Measurements from ENCODE around the gene USP17L13.
"Not testable (repeated sequence)": the region's sequence is repeated elsewhere in the genome, so short reads cannot be mapped to it uniquely, and the experiment has no call there.

The USP17L13 gene

GRCh38 chr4:9224596-9224995, at the start of gene USP17L13:
Gene USP17L13, plus strand, starts transcription at chr4:9224896. Its CDS starts 0 bp downstream, at chr4:9224896.
- DNase-seq (ENCODE audit: low read depth, low spot score) = not testable (repeated sequence)

- DNase-seq (ENCODE audit: low read depth, low spot score) = not testable (repeated sequence)
Measured at GRCh38 chr4:9210357-9210756, 14.3 kb upstream of the USP17L13 start, which contains the start of gene USP17L10. Gene USP17L10, plus strand, starts transcription at chr4:9210657. Its CDS starts 0 bp downstream, at chr4:9210657.

GRCh38 chr4:9214701-9215100, 10.0 kb upstream of the USP17L13 start:
- DNase-seq (ENCODE audit: low read depth, low spot score) = not testable (repeated sequence)

GRCh38 chr4:9215105-9215504, 9.6 kb upstream of the USP17L13 start, which contains the start of gene USP17L11:
Gene USP17L11, plus strand, starts transcription at chr4:9215405. Its CDS starts 0 bp downstream, at chr4:9215405.
- not testable (repeated sequence) for DNase-seq (ENCODE audit: low read depth, low spot score)

- DNase-seq (ENCODE audit: low read depth, low spot score) = not testable (repeated sequence)
Measured at GRCh38 chr4:9219852-9220251, 4.8 kb upstream of the USP17L13 start, which contains the start of gene USP17L12. Gene USP17L12, plus strand, starts transcription at chr4:9220152. Its CDS starts 0 bp downstream, at chr4:9220152.

- not testable (repeated sequence) for DNase-seq (ENCODE audit: low read depth, low spot score)
Measured at GRCh38 chr4:9230249-9230648, 5.6 kb downstream of the USP17L13 start.

GRCh38 chr4:9234085-9234484, 9.4 kb downstream of the USP17L13 start, which contains the start of gene USP17L15:
Gene USP17L15, plus strand, starts transcription at chr4:9234385. Its CDS starts 0 bp downstream, at chr4:9234385.
- not testable (repeated sequence) for DNase-seq (ENCODE audit: low read depth, low spot score)

- not testable (repeated sequence) for DNase-seq (ENCODE audit: low read depth, low spot score)
Measured at GRCh38 chr4:9238461-9238860, 13.8 kb downstream of the USP17L13 start.

GRCh38 chr4:9243579-9243978, 18.9 kb downstream of the USP17L13 start, which contains the start of gene USP17L17:
Gene USP17L17, plus strand, starts transcription at chr4:9243879. Its CDS starts 0 bp downstream, at chr4:9243879.
- not testable (repeated sequence) for DNase-seq (ENCODE audit: low read depth, low spot score)

- not testable (repeated sequence) for DNase-seq (ENCODE audit: low read depth, low spot score)
Measured at GRCh38 chr4:9247953-9248680, 23.4 kb downstream of the USP17L13 start, which contains the start of gene USP17L18. Gene USP17L18, plus strand, starts transcription at chr4:9248630. Its CDS starts 0 bp downstream, at chr4:9248630.

GRCh38 chr4:9253078-9253477, 28.4 kb downstream of the USP17L13 start, which contains the start of gene USP17L19:
Gene USP17L19, plus strand, starts transcription at chr4:9253378. Its CDS starts 0 bp downstream, at chr4:9253378.
- not testable (repeated sequence) for DNase-seq (ENCODE audit: low read depth, low spot score)

- not testable (repeated sequence) for DNase-seq (ENCODE audit: low read depth, low spot score)
Measured at GRCh38 chr4:9257824-9258223, 33.1 kb downstream of the USP17L13 start, which contains the start of gene USP17L20. Gene USP17L20, plus strand, starts transcription at chr4:9258124. Its CDS starts 0 bp downstream, at chr4:9258124.

GRCh38 chr4:9262572-9262971, 37.9 kb downstream of the USP17L13 start, which contains the start of gene USP17L21:
Gene USP17L21, plus strand, starts transcription at chr4:9262872. Its CDS starts 0 bp downstream, at chr4:9262872.
- DNase-seq (ENCODE audit: low read depth, low spot score) = not testable (repeated sequence)

- not testable (repeated sequence) for DNase-seq (ENCODE audit: low read depth, low spot score)
Measured at GRCh38 chr4:9267319-9267718, 42.6 kb downstream of the USP17L13 start, which contains the start of gene USP17L22. Gene USP17L22, plus strand, starts transcription at chr4:9267619. Its CDS starts 0 bp downstream, at chr4:9267619.

- not testable (repeated sequence) for DNase-seq (ENCODE audit: low read depth, low spot score)
Measured at GRCh38 chr4:9271719-9272118, 47.0 kb downstream of the USP17L13 start.
